ENCODE measurements around the gene ISG15. TPM values are rescaled to one million over a fixed set of nuclear protein-coding genes. Genes with fewer than 3 reads are reported as not detected.

Gene ISG15
- total and polyA plus RNA-seq, 7 donors: 49.4 to 357 (median 78.7) TPM

DNA sequence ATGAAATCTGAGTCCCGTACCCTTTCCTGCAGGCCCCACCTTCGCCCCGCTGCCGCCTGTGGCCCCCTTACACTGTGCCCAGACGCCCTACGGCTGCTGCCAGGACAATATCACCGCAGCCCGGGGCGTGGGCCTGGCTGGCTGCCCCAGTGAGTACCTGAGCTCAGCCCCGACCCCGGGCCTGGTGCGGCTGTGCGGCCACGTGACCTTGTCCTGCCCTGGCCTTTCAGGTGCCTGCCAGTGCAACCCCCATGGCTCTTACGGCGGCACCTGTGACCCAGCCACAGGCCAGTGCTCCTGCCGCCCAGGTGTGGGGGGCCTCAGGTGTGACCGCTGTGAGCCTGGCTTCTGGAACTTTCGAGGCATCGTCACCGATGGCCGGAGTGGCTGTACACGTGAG lies 31.8 kb downstream of the ISG15 start:
- H3K27ac ChIP-seq: no peak overlapping the region
- DNase-seq: no peak
- TF ChIP-seq, protein P1, sequence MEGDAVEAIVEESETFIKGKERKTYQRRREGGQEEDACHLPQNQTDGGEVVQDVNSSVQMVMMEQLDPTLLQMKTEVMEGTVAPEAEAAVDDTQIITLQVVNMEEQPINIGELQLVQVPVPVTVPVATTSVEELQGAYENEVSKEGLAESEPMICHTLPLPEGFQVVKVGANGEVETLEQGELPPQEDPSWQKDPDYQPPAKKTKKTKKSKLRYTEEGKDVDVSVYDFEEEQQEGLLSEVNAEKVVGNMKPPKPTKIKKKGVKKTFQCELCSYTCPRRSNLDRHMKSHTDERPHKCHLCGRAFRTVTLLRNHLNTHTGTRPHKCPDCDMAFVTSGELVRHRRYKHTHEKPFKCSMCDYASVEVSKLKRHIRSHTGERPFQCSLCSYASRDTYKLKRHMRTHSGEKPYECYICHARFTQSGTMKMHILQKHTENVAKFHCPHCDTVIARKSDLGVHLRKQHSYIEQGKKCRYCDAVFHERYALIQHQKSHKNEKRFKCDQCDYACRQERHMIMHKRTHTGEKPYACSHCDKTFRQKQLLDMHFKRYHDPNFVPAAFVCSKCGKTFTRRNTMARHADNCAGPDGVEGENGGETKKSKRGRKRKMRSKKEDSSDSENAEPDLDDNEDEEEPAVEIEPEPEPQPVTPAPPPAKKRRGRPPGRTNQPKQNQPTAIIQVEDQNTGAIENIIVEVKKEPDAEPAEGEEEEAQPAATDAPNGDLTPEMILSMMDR (IDR thresholded peaks at IDR 0.05): no peak
- no peak for TF ChIP-seq POLR2A (IDR thresholded peaks at IDR 0.05)
- no peak for TF ChIP-seq POLR2AphosphoS5 (IDR thresholded peaks at IDR 0.05)
- TF ChIP-seq EP300 (IDR thresholded peaks at IDR 0.05): no peak
- no peak overlapping the region for H3K4me3 ChIP-seq
- WGBS, 2 donors: 91 to 93% methylated on average over 23 of the region's 23 CpGs
- H3K27me3 ChIP-seq: no peaks in the 10 kb centered on the region
- peaks cover 0 to 10% (median 7%) of the 10 kb centered on the region in 4 donors for H3K4me1 ChIP-seq
- no peaks in the 10 kb centered on the region for H3K9me3 ChIP-seq
- peaks cover 0 to 40% (median 3%) of the 10 kb centered on the region in 4 donors for H3K36me3 ChIP-seq
- intact Hi-C loops (cut with DNase I): no loop called here

DNA sequence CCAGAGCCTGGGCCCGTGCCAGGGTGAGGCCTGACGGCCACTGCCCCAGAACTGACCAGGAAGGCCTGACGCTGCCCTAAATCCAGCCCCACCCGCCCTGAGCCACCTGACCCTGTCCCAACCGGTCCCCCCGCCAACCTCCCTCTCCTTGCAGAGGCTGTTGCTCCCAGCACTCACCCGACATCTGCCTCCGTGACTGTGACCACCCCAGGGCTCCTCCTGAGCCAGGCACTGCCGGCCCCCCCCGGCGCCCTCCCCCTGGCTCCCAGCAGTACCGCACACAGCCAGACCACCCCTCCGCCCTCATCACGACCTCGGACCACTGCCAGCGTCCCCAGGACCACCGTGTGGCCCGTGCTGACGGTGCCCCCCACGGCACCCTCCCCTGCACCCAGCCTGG lies 32.9 kb downstream of the ISG15 start:
- no peaks in the 10 kb centered on the region for H3K27me3 ChIP-seq
- intact Hi-C loops (cut with DNase I): no loop called here
- no peak overlapping the region for H3K4me3 ChIP-seq
- 95 to 96% methylated on average over 20 of the region's 20 CpGs for WGBS, 2 donors
- H3K27ac ChIP-seq: no peak overlapping the region
- peaks cover 0 to 1% (median under 1%) of the 10 kb centered on the region in 4 donors for H3K4me1 ChIP-seq
- H3K9me3 ChIP-seq: no peaks in the 10 kb centered on the region
- no peak for DNase-seq
- peaks cover 0 to 48% (median 3%) of the 10 kb centered on the region in 4 donors for H3K36me3 ChIP-seq
- TF ChIP-seq, protein P1 (IDR thresholded peaks at IDR 0.05): no peak
- TF ChIP-seq POLR2AphosphoS5 (IDR thresholded peaks at IDR 0.05): no peak
- no peak for TF ChIP-seq POLR2A (IDR thresholded peaks at IDR 0.05)
- no peak for TF ChIP-seq EP300 (IDR thresholded peaks at IDR 0.05)

DNA sequence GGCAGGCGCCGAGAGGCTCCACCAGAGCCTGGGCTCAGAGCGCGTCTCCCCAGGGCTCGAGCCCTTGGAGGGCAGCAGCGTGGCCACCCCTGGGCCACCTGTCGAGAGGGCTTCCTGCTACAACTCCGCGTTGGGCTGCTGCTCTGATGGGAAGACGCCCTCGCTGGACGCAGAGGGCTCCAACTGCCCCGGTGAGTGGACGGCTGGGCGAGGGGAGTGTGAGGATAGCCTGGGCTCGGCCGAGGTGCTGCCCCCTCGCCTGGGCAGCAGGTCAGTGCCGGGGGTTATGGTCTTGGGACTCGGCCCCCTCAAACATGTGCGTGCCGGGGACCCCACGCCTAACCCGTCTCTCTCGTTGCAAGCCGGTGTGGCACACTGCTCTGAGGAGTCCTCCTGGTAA lies 33.5 kb downstream of the ISG15 start:
- H3K27me3 ChIP-seq: no peaks in the 10 kb centered on the region
- intact Hi-C loops (cut with DNase I): no loop called here
- H3K4me3 ChIP-seq: no peak overlapping the region
- H3K36me3 ChIP-seq: peaks cover 0 to 53% (median 3%) of the 10 kb centered on the region in 4 donors
- no peaks in the 10 kb centered on the region for H3K4me1 ChIP-seq
- WGBS, 2 donors: 94 to 96% methylated on average over 26 of the region's 26 CpGs
- no peaks in the 10 kb centered on the region for H3K9me3 ChIP-seq
- TF ChIP-seq POLR2AphosphoS5 (IDR thresholded peaks at IDR 0.05) (no peak), POLR2A (IDR thresholded peaks at IDR 0.05) (no peak), EP300 (IDR thresholded peaks at IDR 0.05) (no peak)
- TF ChIP-seq, protein P1 (IDR thresholded peaks at IDR 0.05): no peak
- H3K27ac ChIP-seq: no peak overlapping the region
- DNase-seq: no peak

DNA sequence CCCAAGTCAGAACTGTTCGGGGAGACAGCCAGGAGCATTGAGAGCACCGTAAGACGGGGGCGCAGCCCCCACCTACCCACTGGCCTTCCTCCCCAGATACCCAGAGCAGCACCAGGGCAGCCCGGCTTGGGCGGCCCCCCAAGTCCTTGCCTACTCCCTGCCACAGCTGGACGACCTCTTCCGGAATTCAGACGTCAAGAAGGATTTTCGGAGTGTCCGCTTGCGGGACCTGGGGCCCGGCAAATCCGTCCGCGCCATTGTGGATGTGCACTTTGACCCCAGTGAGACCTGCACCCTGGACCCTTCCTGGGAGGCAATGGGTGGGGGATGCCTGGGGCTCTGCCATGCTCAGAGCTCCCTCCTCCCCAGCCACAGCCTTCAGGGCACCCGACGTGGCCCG lies 34.1 kb downstream of the ISG15 start:
- TF ChIP-seq, protein P1 (IDR thresholded peaks at IDR 0.05): no peak
- TF ChIP-seq EP300 (IDR thresholded peaks at IDR 0.05) (no peak), POLR2AphosphoS5 (IDR thresholded peaks at IDR 0.05) (no peak), POLR2A (IDR thresholded peaks at IDR 0.05) (no peak)
- intact Hi-C loops (cut with DNase I): no loop called here
- H3K9me3 ChIP-seq: no peaks in the 10 kb centered on the region
- DNase-seq: no peak
- H3K36me3 ChIP-seq: peaks cover 0 to 58% (median 3%) of the 10 kb centered on the region in 4 donors
- WGBS, 2 donors: 94% methylated on average over 19 of the region's 19 CpGs
- no peak overlapping the region for H3K27ac ChIP-seq
- H3K27me3 ChIP-seq: no peaks in the 10 kb centered on the region
- no peak overlapping the region for H3K4me3 ChIP-seq
- H3K4me1 ChIP-seq: no peaks in the 10 kb centered on the region

DNA sequence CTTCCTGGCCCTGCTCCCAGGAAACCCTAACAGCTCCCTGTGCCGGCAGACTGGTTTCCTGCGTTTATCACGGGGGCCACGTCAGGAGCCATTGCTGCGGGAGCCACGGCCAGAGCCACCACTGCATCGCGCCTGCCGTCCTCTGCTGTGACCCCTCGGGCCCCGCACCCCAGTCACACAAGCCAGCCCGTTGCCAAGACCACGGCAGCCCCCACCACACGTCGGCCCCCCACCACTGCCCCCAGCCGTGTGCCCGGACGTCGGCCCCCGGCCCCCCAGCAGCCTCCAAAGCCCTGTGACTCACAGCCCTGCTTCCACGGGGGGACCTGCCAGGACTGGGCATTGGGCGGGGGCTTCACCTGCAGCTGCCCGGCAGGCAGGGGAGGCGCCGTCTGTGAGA lies 34.7 kb downstream of the ISG15 start:
- 93% methylated on average over 25 of the region's 25 CpGs for WGBS, 2 donors
- H3K36me3 ChIP-seq: peaks cover 0 to 58% (median 3%) of the 10 kb centered on the region in 4 donors
- no peaks in the 10 kb centered on the region for H3K4me1 ChIP-seq
- H3K27me3 ChIP-seq: no peaks in the 10 kb centered on the region
- H3K27ac ChIP-seq: no peak overlapping the region
- H3K4me3 ChIP-seq: no peak overlapping the region
- intact Hi-C loops (cut with DNase I): no loop called here
- TF ChIP-seq POLR2AphosphoS5 (IDR thresholded peaks at IDR 0.05) (no peak), POLR2A (IDR thresholded peaks at IDR 0.05) (no peak), EP300 (IDR thresholded peaks at IDR 0.05) (no peak)
- TF ChIP-seq, protein P1 (IDR thresholded peaks at IDR 0.05): no peak
- H3K9me3 ChIP-seq: no peaks in the 10 kb centered on the region
- DNase-seq: no peak
